DLD1 (cell line): ENCODE measurements around the gene RNF213.

Source experiments
- in situ Hi-C: cut with HindIII; loops from 2 replicates; pipeline ENCODE4 v1.10.0; 2017; ENCODE audit warnings: low sequenced_read_pairs

Gene RNF213

GRCh38 chr17:80363518-80364090 is 103.0 kb downstream of the RNF213 start:
- in situ Hi-C loops: no loop called here

- in situ Hi-C loops: no loop called here
Measured at GRCh38 chr17:80364091-80364691, 103.5 kb downstream of the RNF213 start.

GRCh38 chr17:80365001-80365965 is 104.6 kb downstream of the RNF213 start:
- in situ Hi-C loops: no loop called here

- in situ Hi-C loops: no loop called here
Measured at GRCh38 chr17:80365983-80366382, 105.3 kb downstream of the RNF213 start.

- in situ Hi-C loops: no loop called here
Measured at GRCh38 chr17:80367503-80367902, 106.9 kb downstream of the RNF213 start.

GRCh38 chr17:80371196-80371595 is 110.5 kb downstream of the RNF213 start:
- in situ Hi-C loops: no loop called here

- in situ Hi-C loops: no loop called here
Measured at GRCh38 chr17:80372456-80372855, 111.8 kb downstream of the RNF213 start.

GRCh38 chr17:80372922-80373570 is 112.4 kb downstream of the RNF213 start:
- in situ Hi-C loops: no loop called here

GRCh38 chr17:80374039-80374731 is 113.5 kb downstream of the RNF213 start:
- in situ Hi-C loops: no loop called here

- in situ Hi-C loops: loop anchor here (25.0 kb wide), 1 partner anchor 313 kb away; no protein-coding TSS in a partner anchor
Measured at GRCh38 chr17:80374732-80375585, 114.3 kb downstream of the RNF213 start.

- in situ Hi-C loops: loop anchor here (25.0 kb wide), 1 partner anchor 314 kb away; no protein-coding TSS in a partner anchor
Measured at GRCh38 chr17:80376531-80376930, 115.9 kb downstream of the RNF213 start.

GRCh38 chr17:80377798-80378197 is 117.1 kb downstream of the RNF213 start:
- in situ Hi-C loops: loop anchor here (25.0 kb wide), 1 partner anchor 315 kb away; no protein-coding TSS in a partner anchor

GRCh38 chr17:80379348-80379747 is 118.7 kb downstream of the RNF213 start:
- in situ Hi-C loops: loop anchor here (25.0 kb wide), 1 partner anchor 317 kb away; no protein-coding TSS in a partner anchor

GRCh38 chr17:80380068-80380467 is 119.4 kb downstream of the RNF213 start:
- in situ Hi-C loops: loop anchor here (25.0 kb wide), 1 partner anchor 318 kb away; no protein-coding TSS in a partner anchor

GRCh38 chr17:80380555-80381002 is 119.9 kb downstream of the RNF213 start:
- in situ Hi-C loops: loop anchor here (25.0 kb wide), 1 partner anchor 318 kb away; no protein-coding TSS in a partner anchor

GRCh38 chr17:80381416-80381923 is 120.8 kb downstream of the RNF213 start:
- in situ Hi-C loops: loop anchor here (25.0 kb wide), 1 partner anchor 319 kb away; no protein-coding TSS in a partner anchor

- in situ Hi-C loops: loop anchor here (25.0 kb wide), 1 partner anchor 320 kb away; no protein-coding TSS in a partner anchor
Measured at GRCh38 chr17:80382446-80382845, 121.8 kb downstream of the RNF213 start.

- in situ Hi-C loops: loop anchor here (25.0 kb wide), 1 partner anchor 321 kb away; no protein-coding TSS in a partner anchor
Measured at GRCh38 chr17:80382956-80383355, 122.3 kb downstream of the RNF213 start.
